Measurements from ENCODE around the gene RNASE8.
A peak's percentile ranks its signal among the peaks of the same experiment; 100 is the strongest.

The RNASE8 gene

DNA sequence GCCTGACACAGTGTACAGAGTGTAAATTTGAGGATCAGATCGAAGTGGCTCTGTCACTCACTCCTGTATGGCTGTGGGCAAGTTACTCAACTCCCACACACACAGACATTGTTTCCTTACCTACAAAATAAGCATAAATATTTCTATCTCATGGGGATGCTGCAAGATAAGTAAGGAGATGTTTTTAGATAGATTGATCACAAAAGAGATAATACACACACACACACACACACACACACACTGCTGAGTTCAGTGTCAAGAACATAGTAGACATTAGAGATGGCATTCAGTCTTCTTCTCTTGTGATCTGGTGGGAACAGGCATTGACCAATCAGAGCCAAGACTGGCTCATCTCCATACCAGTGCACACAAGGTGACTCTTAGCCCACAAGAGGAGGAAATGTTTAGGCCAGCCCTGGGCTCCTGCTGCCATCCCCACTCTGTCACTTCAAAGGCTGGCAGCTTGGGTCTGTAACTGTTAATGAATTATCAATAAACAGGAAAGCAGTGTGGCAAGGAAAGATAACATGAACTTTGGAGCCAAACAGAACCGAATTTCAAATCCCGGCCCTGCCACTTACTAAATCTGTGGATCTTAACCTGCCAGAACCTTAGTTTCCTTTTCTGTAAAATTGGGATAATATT lies 3.4 kb upstream of the RNASE8 start:
- no peak for DNase-seq

DNA sequence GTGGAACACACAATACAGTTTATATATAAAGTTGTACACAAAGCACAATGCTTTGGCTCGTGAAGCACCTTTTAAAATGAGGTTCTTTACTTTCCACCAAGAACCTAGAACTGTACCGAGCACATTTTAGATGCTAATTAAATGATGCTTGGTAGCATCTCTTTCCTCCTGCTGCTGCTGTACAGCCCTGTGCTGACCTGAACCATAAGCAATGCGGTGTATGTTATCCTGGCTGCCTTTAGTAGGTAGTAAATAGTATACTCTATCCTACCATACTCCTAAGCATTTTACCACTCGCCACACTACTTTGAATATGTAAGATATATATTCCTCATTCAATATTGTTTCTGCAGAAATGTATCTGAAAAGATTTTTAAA lies 2.9 kb upstream of the RNASE8 start:
- DNase-seq: no peak

DNA sequence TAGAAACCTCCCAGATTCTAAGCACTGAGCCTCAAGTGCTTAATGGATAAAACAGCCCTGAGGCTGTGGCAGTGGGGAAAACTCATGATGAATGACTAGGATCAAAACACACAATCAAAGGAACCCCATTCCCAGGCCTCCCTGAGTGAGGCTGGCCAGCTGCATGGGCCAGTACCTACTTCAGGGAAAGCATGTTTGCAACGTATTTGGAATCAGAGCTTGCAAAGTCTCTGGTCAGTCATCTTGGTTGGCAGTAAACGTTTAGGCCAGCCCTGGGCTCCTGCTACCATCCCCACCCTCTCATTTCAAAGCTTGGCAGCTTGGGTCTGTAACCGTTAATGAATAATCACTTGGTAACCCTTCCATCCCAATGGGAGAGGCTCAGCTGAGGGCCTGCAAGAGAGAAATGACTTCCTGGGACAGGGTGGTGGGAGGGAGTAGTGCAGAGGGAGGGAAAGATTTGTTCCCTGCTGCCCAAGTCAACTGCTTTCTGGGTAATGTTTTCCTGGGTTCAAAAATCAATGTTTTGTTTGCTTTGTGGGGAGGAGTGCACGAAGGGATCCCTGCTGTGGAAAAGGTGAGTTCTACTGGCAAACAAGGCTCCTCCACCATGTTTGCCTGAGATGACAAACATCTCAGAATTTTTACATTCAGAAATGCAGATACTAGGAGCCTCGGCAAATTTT lies 2.0 kb upstream of the RNASE8 start:
- no peak for DNase-seq

DNA sequence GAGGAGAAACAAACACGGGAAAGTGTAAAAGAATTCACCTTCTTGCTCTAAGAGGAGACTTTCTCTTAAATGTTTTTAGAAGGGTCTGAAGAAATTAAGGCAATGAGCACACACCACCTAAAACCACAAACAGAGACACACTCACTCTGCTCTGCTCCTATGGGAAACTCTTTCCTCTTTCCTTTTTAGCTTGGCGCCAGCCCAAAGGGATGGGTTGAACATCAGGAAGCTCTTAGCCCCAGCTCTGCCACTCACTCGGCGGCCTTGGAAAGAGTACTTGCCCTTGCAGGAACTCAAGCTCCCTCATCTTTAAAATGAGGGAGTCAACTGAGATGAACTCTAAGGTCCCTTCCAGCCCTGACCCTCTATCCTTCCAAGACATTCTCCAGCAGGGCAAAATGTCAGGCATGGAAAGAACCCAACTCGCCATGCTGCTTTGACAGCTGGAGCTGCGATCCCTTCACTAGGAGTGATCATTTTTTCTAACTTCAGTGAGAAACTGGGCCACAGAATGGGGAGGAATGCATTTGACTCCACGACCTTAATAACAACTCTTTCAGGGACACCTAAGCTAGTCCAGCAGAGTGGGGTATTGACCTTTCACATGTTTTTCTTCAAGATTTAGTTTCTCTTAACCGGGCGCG lies 980 bp upstream of the RNASE8 start:
- no peak for DNase-seq

DNA sequence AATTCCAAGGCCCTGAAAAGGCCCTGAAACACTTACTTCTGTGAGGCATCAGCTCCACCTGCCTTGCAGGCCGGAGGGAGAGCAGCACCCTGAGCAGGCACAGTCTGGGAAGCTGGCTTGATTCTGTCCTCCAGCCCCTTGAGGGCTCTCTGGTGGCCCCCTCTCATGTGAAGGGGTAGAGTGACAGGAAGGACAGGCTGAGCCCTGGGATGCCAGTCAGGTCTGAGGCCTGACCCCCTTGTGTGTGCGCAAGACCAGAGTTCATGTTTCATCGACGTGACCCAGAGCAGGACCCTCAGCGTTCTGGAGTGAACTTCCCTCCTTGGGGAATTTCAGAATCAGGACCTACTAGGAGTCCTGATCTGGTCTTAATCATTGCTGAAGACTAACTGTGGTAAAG lies 1.3 kb downstream of the RNASE8 start:
- DNase-seq: no peak

- DNase-seq: no peak
Measured at GRCh38 chr14:21059842-21060613, 2.4 kb downstream of the RNASE8 start.

DNA sequence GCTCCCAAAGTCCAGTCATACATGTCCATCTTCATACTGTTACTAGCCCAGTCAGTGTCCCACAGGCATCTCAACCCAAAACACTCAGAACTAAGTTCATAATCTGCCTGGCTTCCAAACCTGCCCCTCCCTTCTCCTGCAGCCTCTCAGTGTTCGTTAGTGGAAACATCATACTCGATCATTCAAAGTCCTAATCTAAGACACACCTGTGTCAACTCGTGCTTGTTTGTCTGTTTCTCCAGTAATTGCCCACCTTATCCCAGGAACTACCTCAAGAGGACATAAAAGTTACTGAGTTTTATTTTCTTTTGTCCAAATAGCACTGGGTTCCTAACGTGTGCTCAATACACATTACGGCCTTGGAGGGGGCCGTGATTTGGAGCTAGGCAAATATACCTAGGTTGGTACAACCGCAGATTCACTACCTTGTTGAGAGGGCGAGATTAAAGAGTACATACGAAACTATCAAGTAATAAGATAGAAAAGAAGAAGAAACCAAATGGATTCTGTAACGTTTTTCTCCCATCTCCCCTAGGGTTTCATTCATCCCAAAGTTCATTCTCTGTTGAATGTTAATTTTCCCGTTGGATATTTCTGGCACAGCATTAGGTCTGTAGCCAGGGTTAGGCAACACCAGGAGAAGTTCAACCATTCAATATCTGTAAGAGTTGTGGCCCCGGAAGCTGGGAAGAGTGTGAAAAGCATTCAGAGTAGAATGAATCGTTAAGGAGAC lies 3.2 kb downstream of the RNASE8 start:
- DNase-seq: no peak

DNA sequence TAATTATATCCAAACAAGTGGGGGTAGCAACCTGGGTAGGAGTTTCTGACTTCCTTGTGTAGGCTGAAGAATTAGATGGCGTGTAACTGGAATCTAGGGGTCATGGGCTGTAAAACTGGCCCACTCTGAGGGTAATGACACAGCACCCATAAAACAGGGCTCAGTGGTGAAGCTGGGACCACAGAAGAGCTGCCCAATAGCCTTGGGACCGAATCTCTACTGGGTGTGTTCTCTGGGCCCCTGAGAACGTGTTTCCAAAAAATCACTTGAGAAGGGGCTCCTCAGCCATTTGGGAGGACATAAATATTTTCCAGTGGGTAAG lies 3.7 kb downstream of the RNASE8 start:
- DNase-seq: no peak

GRCh38 chr14:21063479-21063878 lies 5.9 kb downstream of the RNASE8 start:
- no peak for DNase-seq

DNA sequence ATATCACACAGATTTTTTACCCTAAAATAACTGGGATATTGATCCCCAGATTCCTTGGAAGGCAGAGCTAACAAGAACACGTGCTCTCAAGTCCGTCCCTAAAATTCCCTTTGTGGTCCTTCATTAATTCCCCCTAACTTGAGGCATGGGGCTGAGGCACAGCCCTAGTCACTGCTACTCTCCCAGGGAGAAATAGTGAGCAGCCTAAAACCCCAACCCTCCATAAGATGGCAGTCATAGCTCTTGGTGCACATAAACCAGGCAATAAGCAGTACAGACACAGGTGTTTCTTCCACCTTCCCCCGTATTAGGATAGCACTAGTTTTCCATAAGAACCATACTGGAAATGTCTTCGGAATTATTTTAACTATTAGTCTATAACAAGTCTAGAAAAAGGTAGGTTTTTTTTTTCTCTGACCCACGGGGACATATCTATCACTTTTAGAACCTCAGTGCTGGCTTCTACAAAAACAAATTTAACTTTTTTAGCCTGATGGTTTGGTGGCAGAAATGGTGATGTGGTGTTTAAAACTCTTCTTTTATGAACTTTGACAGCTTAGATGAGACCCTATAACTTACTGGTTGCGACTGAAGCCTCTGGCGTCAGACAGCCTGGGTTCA lies 9.4 kb downstream of the RNASE8 start:
- no peak for DNase-seq

GRCh38 chr14:21068521-21069387 lies 11.1 kb downstream of the RNASE8 start:
- peak; percentile 58 for DNase-seq

DNA sequence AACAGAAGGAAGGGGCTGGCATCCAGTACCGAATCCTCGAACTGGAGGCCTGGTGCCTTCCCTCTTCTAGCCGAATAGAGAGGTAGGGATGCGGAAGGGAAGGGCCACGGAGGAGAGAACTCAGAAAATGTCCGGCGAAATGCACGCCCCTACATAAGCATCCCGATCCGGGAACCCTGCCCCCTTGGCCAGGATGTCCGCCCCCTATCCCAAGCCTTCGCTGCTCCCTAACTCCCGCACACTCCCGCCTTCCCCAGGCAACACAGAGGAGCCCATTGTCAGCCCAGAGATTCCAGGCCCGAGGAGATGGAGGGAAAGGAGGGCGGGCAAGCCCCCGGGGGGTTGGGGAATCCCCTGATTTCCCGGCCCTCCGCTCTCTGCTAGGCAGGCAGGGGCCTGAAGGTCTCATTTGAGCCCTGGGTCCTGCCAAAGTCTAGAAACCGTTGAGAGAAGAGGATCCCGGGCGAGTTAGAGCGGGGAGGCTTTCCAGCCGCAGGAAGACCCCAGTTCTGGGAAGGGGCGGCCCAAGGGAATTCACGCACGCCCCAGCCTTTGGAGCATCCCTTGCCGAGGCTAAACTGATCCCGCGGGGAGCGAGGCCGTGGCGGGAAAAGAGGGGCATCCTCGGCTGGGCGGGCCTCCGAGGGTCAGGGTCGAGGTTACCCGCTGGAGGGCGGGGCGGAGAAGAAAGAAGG lies 11.9 kb downstream of the RNASE8 start:
- DNase-seq: peak; percentile 52

DNA sequence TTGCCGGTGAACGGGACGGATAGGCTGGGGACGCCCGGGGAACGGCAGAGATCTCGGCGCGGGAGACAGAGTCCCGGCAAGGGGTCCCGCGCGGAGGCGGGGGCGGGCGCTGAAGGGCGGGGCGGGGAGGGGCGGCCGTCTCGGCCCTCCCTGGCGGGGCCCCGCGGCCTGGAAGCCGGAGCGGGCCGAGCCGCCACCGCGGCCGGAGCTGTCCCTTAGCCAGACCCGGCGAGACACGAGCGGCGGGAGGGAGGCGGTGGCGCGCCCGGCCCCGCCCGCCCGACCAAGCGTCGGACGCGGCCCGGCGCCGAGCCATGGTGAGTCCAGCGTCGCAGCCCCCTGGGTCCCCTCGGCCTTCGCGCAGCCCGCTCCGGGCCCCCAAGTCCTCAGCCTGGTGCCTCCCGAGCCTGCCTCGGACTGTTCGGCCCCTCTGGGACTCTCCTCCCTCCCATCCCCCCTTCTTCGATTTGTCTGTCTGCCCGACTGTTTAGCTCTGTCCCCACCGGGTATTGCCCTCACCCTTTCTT lies 12.5 kb downstream of the RNASE8 start, which contains the start of gene ARHGEF40:
Gene ARHGEF40 (plus strand): TSS at position 222 of the 527 bp plus-strand sequence. CDS start 93 bp downstream, at position 315.
- peak; percentile 52 for DNase-seq

DNA sequence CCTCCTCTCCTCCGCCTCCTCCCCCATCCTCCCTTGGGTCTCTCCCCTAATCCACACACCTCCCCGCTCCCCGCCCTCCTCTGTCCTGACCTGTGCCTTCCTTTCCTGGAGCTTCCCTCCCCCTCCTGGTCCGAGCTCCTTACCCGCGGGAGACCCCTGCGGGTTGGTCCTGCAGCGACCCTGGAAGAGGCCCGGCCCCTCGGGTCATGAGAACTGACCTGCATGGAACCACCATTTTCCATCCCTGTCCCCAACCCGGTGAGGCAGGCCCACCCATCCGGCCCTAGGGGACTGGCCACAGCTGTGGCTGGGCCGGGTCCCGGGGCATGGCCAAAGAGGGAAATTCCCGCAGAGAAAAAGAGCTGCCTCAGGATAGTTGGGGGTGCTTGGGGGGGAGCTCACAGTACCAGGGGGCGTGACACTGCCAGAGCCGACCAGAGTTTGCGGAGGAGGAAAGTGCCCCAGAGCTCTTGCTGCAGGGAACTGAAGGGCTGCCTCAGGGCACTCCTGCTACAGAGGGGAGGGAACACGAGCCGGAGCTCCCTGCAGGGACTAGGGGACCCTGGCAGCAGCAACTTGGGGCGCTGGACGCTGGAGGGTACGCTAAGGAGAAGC lies 13.1 kb downstream of the RNASE8 start:
- DNase-seq: peak; percentile 38

DNA sequence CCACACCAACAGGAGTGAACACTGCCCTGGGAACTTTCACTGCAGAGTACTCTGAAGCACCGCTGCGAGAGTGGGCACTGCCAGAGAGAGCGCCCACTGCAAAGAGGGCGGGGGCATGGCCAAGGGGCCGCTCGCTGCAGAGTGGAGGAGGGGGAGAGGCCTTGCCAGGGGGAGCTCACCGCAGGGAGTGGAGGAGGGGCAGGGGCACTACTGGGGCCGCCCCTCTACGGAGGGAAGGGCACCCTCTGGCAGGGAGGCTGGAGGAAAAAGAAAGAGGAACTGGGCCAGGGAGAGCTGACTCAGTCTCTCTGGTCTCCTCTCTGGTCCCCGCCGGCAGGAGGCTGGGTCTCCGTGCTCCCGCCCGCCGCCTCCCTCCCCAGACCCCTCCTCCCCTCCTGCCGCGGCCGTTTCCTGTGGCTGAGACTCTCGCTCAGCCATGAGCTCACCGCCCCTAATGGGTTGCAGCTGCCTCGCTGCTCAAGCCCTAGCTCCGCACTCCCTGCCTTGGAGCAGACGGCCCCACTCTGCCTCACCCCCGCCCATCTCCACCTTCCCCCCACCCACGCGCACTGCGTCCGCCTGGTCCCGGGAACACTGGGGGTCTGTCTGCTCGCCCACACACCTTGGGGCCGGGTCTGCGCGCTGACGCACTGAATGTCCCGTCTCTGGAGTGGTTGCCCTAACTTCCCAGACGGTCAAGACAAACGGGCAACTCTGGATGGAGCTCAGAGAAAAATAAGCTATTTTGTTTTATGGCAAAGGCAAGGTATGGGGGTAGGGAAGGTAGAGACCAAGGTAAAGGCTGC lies 13.8 kb downstream of the RNASE8 start:
- DNase-seq: peak; percentile 80

- DNase-seq: no peak
Measured at GRCh38 chr14:21072031-21072473, 14.4 kb downstream of the RNASE8 start.

DNA sequence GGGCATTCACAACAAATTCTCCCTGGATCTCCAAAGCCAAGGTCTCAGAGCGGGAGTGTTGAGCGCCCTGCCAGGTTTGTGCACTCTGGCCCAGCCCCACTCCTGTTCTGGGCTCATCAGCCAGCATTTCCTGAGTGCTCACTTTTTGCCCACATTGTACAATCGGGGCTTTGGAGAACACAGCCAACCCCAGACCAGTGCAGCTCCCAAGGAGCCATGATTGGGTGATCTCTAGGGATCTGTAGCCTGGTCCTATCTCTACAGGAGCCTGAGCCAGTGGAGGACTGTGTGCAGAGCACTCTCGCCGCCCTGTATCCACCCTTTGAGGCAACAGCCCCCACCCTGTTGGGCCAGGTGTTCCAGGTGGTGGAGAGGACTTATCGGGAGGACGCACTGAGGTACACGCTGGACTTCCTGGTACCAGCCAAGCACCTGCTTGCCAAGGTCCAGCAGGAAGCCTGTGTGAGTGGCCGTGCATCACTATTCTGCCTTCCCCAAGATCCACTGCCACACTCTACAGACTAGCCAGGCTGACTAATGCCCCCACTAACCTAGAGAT lies 15.2 kb downstream of the RNASE8 start:
- DNase-seq: no peak

- no peak for DNase-seq
Measured at GRCh38 chr14:21073921-21074320, 16.3 kb downstream of the RNASE8 start.

Measured in NCI-H2227 treated with DMSO at 0.1 percent for 48 hours (cell line).